HEK293T (cell line): ENCODE data around the gene ZXDC.

Experiments used
- CTBP1 ChIP-seq: fragments of 450-650 bp; IDR thresholded peaks from 2 replicates; pipeline ENCODE4 v1.6.1; 2016; ENCODE audit warnings: borderline replicate concordance
- FOXA1 ChIP-seq: fragments of 450-650 bp; IDR thresholded peaks from 2 replicates; pipeline ENCODE4 v1.6.1; 2016; ENCODE audit warnings: mild to moderate bottlenecking
- FOXK2 ChIP-seq: fragments of 450-650 bp; IDR thresholded peaks from 2 replicates; pipeline ENCODE4 v1.6.1; 2016; ENCODE audit warnings: mild to moderate bottlenecking
- SP1 ChIP-seq: fragments of 450-650 bp; IDR thresholded peaks from 2 replicates; pipeline ENCODE4 v1.6.1; 2017
- ZNF384 ChIP-seq: fragments of 450-650 bp; IDR thresholded peaks from 2 replicates; pipeline ENCODE4 v1.6.1; 2016

DNA sequence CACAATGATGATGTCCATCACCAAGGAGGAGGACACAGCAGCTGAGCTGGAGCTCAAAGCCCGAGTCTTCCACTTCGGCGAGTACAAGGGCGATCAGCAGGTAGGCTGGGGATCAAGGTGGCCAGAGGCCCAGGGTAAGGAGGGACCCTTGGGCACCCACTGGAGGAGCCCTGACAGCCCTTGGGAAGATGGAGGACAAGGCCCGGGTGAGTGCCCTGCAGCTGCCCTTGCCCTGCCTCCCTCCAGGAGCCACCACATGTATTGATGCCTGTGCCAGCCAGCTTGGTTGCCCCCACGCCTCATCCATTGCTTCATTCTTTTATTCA is 42.6 kb downstream of the ZXDC start:
- TF ChIP-seq SP1 = no peak
- no peak for TF ChIP-seq ZNF384
- no peak for TF ChIP-seq FOXA1
- no peak for TF ChIP-seq CTBP1
- no peak for TF ChIP-seq FOXK2
